ENCODE measurements around the gene PAFAH1B2. TPM values are rescaled to one million over a fixed set of nuclear protein-coding genes. Genes with fewer than 3 reads are reported as not detected.

PAFAH1B2 gene
- total and polyA plus RNA-seq, 2 of the 8 experiments (the other 6 are each of a cell fraction or from before 2014, with no cell fraction given): 38.2 to 161 TPM

GRCh38 chr11:117220568-117220967 is 76.5 kb downstream of the PAFAH1B2 start:
- no peak overlapping the region for H2AFZ ChIP-seq (ENCODE audit: low read length)
- H2BK120ac ChIP-seq (replicated peaks; ENCODE audit: low read depth, low read length): no peak overlapping the region
- no peak overlapping the region for H3K4me3 ChIP-seq (ENCODE audit: extremely low read depth in 1 of 4, insufficient read depth in 2 of 4, low read depth in 3 of 4, low read length in 4 of 4)
- ChIA-PET POLR2A (ENCODE audit: partially characterized antibody) (interaction anchor here (0.8 to 4.0 kb wide), 7 partner anchors 9 to 76 kb away, joined by 3 to 17 read pairs (median 6); partner anchors contain the start of gene TAGLN), CTCF (ENCODE audit: partially characterized antibody) (interaction anchor here (0.9 to 25.0 kb wide), 6 partner anchors 9 to 82 kb away, joined by 3 to 449 read pairs (median 20); partner anchors contain the start of genes PCSK7, SIDT2 and TAGLN)
- no peak overlapping the region for H3K14ac ChIP-seq (ENCODE audit: insufficient read length)
- H3K9me3 ChIP-seq (ENCODE audit: insufficient read depth in 2 of 2, low read depth in 1 of 2, low read length in 1 of 2): no peaks in the 10 kb centered on the region
- H4K91ac ChIP-seq (replicated peaks; ENCODE audit: insufficient read length, low read length): no peak overlapping the region
- no peak overlapping the region for H2BK5ac ChIP-seq (ENCODE audit: low read depth, low read length)
- DNase-seq (ENCODE audit: low read depth in 1 of 2, low spot score in 2 of 2): no peak
- H2BK20ac ChIP-seq (ENCODE audit: low read length): no peak overlapping the region
- peaks cover 9 to 38% (median 26%) of the 10 kb centered on the region in 4 experiments; a peak in 7 of 8 replicates for H3K36me3 ChIP-seq (ENCODE audit: control insufficient read depth in 2 of 4, insufficient read depth in 4 of 4, low read length in 3 of 4)
- no peaks in the 10 kb centered on the region for H3K27me3 ChIP-seq (replicated peaks in 1 of 4; ENCODE audit: control insufficient read depth in 3 of 4, extremely low read depth in 1 of 4, insufficient read depth in 3 of 4, low read length in 3 of 4)
- no peaks in the 10 kb centered on the region for H3K79me1 ChIP-seq (ENCODE audit: low read depth, low read length)
- H2AK5ac ChIP-seq (ENCODE audit: low read depth, low read length): no peak overlapping the region
- H4K5ac ChIP-seq (ENCODE audit: insufficient read length, low read depth, low read length): no peak overlapping the region
- no peak overlapping the region for H3K56ac ChIP-seq (replicated peaks; ENCODE audit: insufficient read length, low read depth, low read length)
- WGBS, 2 experiments (ENCODE audit: extremely low coverage in 1 of 2, insufficient coverage in 1 of 2, insufficient read length in 1 of 2, insufficient replicate concordance in 2 of 2, low coverage in 1 of 2, low lambda C conversion rate in 2 of 2, missing lambda C conversion rate in 1 of 2): 87% methylated on average over 9 of the region's 9 CpGs; no CpG with 5 or more reads in 1 of the 2 experiments
- no peak overlapping the region for H3K23ac ChIP-seq (ENCODE audit: insufficient read length)
- H2BK12ac ChIP-seq (ENCODE audit: low read depth, low read length): no peak overlapping the region
- TF ChIP-seq MAX (IDR thresholded peaks at IDR 0.05) (no peak), TEAD4 (IDR thresholded peaks at IDR 0.05; ENCODE audit: low read depth, low read length) (no peak), CREB1 (IDR thresholded peaks at IDR 0.05) (no peak), POU5F1 (IDR thresholded peaks at IDR 0.05; ENCODE audit: low read depth, low read length) (no peak), NRF1 (IDR thresholded peaks at IDR 0.05; ENCODE audit: low read depth, low read length) (no peak), SUZ12 (IDR thresholded peaks at IDR 0.05; ENCODE audit: low read length) (no peak)
- H3K9ac ChIP-seq (replicated peaks in 1 of 4; ENCODE audit: extremely low read depth in 1 of 4, low read depth in 3 of 4, low read length in 3 of 4): no peak overlapping the region
- H3K4me1 ChIP-seq (replicated peaks in 1 of 4; ENCODE audit: control insufficient read depth in 3 of 4, insufficient read depth in 4 of 4, low read length in 3 of 4): no peaks in the 10 kb centered on the region
- no peak for FAIRE-seq
- H3K18ac ChIP-seq (ENCODE audit: extremely low read depth, low read length): no peak overlapping the region
- H4K8ac ChIP-seq (ENCODE audit: extremely low read depth, insufficient read depth, low read length): no peak overlapping the region
- H3K4me2 ChIP-seq (ENCODE audit: insufficient read depth in 1 of 2, low read depth in 2 of 2, low read length in 2 of 2): no peak overlapping the region
- no peak overlapping the region for H3K4ac ChIP-seq (replicated peaks; ENCODE audit: insufficient read length, low read depth, low read length)
- no peaks in the 10 kb centered on the region; a peak in 1 of 4 replicates for H3K79me2 ChIP-seq (ENCODE audit: control insufficient read depth in 1 of 2, insufficient read depth in 2 of 2, low read length in 2 of 2)
- no peaks in the 10 kb centered on the region for H3K23me2 ChIP-seq (ENCODE audit: low read depth, low read length)
- H2BK15ac ChIP-seq (ENCODE audit: low read length): no peak overlapping the region
- peaks cover 0 to 1% of the 10 kb centered on the region in 2 experiments for H4K20me1 ChIP-seq (replicated peaks in 1 of 2; ENCODE audit: control insufficient read depth in 1 of 2, insufficient read depth in 2 of 2, low read length in 2 of 2)
- H3K27ac ChIP-seq (ENCODE audit: low read depth, low read length): no peak overlapping the region

All from H1 (cell line).